Stimulated activated CD8-positive, alpha-beta memory T cell treated with anti-CD3 and anti-CD28 coated beads, Interleukin-7, amount 100 ng/mL, for 1 hour (primary cell): Measurements from ENCODE around the gene SRSF7.
"Not testable (repeated sequence)": the region's sequence is repeated elsewhere in the genome, so short reads cannot be mapped to it uniquely, and the experiment has no call there.

Experiments used
- DNase-seq, 2 donors: peaks; one replicate each; pipeline ENCODE4 v3.0.0-alpha.2; 2020; ENCODE audit warnings: low read depth in 2 of 2

Gene SRSF7

DNA sequence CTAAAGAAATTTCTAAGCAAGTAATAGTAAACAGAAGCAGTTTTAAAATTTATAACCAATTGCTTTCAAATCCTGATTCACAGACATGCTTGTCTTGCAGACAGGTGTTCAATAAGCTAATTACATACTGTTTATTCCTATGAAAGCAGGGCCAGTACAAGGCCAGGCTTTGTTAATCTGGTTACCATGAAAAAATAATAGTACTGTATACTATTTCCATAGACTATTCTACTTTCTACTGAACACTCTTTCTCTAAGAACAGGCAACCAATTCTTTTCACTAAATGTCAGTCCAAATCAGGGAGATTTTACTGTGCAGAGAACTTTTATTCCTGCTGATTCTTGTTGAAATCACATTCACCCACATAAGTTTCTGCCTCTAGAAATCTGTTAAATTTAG is 2.9 kb upstream of the SRSF7 start:
- DNase-seq, result no peak

DNA sequence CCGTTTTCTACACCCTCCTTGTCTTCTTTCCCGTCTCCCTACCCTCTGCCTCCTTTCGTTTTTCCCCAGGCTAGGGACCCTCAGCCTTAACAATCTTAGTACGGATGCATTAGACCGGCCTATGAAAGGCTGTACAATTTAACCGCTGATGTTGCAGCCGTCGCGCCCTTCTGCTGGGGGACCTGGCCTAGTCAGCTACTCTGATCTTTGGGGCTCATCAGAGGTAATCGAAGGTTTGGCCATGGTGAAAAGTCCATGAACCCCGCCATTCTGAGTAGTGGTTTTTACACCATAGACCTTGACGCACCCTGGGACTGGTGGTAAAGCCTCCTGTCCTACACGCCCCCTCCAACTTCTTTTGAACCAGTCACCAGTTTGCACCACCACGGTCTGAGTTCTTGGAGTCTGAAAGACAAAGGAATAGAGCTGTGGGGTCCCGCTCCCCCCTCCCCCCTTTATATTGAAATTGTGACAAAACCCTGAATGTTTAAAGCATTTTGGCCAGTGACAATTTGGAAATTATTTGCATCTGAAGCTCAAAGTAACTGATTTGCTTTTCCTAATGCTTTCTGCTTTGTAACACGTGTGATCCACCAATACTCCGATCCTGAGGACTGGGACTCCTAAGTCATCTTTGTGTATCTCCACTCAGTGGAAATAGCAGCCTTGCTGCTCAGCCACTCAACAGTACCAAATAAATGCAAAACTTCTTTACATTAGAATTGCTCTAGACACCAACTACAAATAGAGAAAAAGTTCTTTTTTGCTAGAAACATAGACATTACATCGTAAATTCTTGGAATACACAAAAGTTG is 642 bp upstream of the SRSF7 start:
- DNase-seq, result peak; percentile 9 to 13

DNA sequence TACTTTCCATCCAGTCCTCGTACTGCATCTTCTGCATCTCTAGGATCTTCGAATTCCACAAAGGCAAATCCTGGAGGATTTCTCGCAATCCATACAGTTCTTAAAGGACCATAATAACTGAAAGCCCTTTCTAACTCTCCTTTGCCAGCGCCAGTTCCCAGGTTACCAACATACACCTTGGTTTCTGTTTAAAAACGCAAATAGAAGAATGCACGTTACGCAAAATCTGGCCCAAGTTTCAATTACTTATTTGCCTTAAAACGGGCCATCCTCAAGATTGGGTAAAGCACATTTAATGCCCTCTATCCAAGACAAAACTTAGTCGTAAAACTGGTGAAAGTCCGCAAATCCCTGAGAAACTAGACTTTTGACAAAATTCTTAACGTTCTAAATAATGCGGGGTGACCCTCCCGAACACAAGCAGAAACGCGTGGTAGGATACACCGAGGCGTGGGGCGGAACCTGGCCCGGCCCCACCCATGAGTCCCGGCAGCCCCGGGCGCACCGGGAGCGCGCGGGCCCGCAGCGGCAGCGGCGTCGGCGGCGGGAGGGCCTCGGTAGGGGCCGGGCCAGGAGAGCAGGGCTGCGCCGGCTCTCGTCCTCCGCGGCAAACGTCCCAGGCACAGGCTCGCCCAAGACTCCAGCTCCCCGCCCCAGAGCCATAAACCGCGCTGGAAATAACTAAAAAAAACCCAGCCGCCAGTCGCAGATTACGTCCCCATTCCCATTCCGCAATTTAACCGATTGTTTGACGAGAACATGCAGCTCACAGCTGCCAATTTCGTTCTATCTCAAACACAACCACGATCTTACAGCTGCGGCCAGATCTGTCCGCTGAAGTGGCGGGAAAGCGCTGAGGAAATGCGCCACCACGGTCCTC is 910 bp downstream of the SRSF7 start:
- peak in 1 of 2 donors; percentile 13 for DNase-seq

DNA sequence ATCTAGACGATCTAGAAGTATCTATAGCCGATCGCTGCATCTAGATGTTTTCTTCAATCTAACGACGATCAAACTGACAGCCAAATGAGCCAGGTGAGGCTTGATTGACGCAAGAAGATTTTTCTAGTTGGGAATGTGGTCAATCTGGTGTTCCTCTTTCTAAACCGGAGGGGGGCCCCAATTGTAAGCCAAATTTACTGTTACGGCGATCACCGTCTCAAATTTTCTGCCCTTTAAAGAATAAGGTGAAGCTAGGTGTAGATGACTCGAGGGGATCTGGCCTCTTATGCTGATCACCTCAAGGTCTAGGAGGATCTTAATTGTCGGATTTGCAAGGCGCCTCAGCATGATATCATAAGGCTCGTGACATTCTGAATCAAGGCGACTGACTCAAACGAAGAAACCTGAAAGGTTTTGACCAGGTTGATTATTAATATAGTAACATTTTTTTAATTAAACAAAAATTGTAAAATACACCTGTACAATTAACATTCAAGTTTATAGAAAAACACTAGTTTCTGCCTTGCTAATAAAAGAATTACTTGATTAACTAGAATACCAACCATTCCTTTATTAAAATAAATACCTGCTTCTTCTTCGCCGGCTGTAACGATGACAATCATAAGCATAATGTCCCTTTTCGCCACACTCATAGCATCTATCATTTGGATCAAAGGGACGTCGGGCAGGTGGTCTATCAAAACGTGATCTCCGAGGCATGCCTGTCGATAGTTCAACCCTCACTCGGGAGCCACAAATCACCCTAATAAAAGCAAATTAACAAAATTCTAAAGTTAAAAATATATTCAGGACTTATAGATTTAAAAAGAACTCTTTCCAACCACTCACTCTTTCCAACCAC is 2.0 kb downstream of the SRSF7 start:
- DNase-seq, result no peak

DNA sequence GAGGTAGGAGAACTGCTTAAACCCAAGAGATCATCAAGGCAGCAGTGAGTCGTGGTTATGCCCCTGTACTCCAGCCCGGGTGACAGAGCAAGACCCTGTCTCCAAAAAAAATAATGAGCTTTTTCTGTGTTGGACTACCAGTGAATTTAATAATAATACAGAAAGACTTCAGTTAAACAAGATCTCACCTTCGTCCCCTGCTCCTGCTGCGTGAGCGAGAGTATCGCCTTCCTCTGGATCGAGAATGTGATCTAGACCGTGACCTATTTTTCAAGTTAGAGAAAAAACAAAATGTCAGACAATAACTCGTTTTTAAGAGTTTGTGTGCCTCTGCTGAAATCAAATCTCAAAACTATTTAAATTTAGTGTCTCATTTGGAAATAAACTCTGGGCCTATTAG is 2.8 kb downstream of the SRSF7 start:
- no peak for DNase-seq

DNA sequence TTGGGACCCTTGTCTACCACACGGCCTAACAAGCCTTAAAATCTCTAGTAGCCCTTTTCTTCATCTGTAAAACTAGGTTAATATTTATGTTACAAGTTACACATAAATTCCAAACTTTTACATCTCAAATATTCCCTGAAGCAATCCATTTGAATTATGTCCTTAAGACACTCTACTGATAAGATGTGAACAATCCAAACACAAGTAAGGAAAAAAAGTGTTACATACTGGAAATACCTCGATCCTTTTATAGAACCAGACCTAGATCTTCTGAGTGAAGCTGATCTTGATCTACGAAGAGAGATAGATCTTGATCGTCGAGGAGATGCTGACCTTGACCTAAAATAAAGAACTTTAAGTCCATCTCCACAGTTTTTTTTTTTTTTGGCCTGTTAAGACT is 3.3 kb downstream of the SRSF7 start:
- no peak for DNase-seq

DNA sequence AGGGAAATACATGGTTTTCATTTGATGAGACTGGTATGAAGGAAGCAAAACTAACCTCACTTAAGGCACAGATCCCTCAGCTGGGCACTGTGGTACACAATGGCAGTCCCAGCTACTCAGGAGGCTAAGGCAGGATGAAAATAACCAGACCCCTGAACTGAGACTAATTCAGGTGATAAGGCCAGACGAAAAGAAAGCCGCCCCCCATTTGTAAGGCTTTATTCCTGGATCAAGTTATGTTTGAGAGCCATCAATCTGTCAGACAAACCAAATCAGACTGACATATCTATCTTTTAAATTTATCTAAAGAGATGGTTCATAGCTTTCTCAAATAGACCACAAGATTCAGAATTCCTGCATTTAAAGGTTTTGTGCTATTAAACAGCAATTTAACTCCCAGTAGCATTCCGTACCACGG is 4.1 kb downstream of the SRSF7 start:
- DNase-seq, result no peak

DNA sequence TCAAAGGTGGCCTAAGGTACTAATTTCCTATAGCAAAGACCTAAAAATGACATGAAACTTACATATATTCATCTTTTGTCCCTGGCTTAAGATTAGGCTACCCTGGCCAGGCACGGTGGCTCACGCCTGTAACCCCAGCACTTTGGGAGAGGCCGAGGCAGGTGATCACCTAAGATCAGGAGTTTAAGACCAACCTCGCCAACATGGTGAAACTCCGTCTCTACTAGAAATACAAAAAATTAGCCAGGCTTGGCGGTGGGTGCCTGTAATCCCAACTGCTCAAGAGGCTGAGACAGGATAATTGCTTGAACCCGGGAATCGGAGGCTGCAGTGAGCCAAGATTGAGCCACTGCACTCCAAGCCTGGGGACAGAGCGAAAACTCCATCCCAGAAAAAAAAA is 5.9 kb downstream of the SRSF7 start:
- no peak for DNase-seq

DNA sequence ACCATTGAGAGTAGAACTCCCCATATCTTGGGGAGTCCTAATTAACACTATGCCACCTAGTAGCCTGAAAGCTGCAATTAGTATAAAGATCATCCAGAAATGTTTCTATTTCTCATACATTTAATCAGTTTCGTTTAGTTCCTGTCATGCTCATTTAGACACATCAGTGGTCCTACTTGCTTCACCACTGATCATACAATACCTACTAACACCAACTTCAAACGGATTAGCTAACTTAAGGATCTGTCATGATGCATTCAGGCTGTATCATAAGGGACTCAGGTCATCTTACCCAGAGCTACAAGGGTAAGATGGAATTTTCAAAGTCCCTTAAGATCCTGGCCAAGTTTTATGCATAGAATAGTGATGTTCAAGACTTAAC is 6.8 kb downstream of the SRSF7 start:
- no peak for DNase-seq

DNA sequence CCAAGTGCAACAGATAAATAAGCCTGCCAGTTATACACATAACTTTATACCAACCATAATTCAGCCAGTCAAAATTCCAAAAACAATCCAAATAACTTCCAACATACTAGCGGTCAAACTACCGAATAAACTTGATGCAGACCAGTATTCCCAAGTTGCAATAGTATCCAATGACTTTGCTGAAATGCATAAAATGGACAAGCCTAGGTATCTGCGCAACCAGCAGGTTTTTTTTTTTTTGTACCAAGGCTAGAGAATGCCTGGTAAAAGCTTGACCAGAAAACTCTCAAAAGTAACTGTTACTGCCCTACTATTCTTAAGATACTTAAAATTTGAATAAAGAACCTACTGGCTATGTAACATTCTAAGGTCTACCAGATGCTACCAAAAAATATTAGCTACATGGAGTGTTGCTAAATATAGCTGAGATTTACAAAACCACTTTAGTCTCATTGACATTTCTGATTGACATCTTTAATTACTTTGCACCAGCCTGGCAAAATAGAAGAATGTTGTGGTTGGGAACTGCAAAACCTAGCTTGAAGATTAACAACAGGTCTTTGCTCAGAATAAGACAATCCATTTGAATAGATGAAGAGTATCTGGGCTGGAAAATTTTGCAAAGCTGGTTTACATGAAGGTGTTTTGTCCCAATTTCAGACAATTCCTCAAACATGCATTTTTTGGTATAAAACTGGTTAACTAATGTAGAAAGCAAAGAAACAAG is 7.3 kb downstream of the SRSF7 start:
- no peak for DNase-seq

DNA sequence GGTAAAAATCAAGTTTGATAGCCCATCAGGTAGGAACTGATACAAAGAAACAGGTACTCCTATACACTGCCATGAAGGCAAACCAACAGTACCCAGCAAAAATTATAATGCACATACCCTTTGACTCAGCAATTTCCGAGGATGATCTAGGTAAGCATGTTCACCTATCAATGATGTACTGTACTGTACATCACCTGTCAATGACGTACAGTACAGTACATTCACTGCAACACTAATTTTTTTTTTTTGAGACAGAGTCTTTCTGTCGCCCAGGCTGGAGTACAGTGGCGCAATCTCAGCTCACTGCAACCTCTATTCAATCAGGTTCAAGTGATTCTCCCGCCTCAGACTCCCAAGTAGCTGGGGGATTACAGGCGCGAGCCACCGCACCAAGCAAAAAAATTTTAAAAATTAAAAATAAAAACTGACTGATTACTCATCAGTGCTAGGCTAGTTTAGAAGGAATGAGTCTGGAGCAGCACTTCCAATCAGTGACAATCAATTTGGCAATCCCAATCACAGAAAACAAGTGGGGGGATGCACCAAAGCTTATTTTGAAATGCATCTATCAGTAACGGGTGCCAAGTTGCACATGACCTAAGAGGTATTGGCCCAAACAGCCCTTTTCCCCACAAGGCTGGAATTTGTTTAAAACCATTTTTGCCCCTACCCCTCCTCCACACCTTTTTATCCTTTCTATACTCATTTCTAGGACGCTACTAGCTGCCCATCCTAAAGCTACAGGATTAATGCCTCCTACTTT is 8.2 kb downstream of the SRSF7 start:
- DNase-seq, result no peak

DNA sequence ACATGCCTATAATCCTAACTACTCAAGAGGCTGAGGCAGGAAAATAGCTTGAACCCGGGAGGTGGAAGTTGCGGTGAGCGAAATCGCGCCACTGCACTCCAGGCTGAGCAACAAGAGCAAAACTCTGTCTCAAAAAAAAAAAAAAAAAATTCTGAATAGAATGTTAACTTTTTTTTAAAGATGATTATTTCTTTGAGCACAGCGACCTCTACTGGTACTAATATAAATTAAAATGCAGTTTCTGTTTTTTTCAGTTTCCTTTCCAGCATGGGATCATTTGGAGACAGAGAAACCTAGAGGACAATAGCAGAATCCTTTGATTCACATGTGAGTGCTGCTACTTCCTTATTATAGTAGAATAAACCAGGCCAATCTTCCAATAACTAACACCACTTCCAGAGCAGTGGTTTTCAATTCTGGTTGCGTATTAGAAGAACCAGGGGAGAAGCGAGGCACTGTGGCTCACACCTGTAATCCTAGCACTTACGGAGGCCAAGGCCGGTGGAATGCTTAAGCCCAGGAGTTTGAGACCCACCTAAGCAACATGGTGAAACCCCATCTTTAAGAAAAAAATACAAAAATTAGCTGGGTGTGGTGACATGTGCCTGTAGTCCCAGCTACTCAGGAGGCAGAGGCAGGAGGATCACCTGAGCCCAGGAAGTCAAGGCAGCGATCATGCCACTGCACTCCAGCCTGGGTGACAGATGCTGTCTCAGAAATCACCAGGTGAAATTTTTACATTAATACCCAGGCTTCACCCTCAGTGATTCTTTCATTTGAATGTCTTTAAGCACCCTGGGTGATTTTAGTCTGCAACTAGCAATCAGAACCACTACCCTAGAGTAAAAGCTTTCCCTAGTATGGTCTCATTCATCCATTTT is 10.1 kb downstream of the SRSF7 start:
- DNase-seq, result no peak

DNA sequence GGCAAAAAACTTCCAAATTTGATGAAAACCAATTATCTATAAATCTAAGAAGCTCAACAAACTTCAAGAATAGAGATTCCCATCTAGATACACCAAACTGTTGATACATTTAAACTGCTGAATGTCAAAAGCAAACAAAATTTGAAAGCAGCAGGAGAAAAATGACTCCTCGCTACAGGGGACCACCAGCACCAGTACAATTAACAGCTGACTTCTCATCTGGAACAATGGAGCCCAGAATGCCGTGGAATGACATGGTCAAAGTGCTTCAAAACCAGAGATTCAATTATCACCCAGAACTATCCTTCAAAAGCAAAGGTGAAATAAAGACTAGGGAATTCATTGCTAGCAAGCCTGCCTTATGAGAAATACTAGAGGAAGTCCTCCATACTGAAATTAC is 11.6 kb downstream of the SRSF7 start:
- DNase-seq, result no peak

DNA sequence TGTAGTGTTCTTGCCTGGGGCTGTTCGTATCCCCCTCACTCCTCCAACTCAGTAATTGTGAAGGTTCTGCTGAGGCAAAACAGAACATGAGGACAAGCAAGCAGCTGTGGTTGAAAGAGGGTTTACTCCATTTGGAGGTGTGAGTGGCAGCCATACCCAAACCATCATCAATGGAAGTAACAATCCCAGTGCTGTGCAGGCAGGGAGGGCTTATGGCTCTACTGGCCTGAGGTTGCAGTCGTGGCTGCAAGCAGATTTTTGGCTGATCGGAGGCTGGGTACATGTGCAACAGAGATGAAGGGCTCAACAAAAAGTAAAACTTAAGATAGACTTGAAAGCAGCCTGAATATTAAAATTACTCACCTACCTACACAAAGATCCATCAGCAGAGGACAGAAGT is 13.2 kb downstream of the SRSF7 start:
- DNase-seq, result no peak

DNA sequence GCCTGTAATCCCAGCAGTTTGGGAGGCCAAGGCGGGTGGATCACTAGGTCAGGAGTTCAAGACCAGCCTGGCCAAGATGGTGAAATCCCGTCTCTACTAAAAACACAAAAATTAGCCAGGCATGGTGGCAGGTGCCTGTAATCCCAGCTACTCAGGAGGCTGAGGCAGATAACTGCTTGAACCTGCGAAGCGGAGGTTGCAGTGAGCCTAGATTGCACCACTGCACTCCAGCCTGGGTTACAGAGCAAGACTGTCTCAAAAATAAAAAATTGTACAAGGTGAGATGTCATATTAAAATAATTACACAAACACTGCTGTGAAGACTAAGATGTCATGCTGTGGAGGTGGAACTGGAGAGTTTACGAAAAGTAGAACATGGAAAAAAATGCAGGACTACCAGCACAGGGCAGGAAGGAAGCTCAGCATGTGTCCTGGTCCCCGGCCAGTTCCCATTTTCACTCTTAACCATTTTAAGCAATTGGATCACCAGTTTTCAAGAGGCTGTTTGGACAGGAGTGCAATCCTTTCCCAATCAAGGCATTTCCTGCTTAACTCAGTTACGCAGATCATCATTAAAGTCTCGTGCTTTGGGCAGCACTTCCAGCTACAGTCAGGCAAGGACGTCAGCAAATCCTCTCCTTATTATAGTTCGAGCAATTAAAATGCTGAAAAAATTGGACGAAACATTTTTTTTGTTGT is 14.0 kb downstream of the SRSF7 start:
- DNase-seq, result not testable (repeated sequence)

DNA sequence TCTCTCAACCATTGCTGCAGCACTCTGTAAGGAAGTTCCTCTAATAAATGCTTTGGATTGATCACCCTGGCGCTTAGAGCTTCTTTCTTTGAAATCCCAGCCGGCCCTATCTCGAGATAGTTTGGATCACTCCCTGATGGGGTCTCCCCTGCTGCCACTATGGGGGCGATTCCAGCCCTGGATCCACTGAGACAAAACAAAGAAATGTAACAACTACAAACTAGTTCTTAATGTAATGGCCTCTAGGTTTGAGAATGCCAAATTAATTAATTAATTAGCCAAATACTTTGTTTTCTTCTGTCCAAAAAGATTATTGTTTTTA is 15.2 kb downstream of the SRSF7 start:
- DNase-seq, result no peak

DNA sequence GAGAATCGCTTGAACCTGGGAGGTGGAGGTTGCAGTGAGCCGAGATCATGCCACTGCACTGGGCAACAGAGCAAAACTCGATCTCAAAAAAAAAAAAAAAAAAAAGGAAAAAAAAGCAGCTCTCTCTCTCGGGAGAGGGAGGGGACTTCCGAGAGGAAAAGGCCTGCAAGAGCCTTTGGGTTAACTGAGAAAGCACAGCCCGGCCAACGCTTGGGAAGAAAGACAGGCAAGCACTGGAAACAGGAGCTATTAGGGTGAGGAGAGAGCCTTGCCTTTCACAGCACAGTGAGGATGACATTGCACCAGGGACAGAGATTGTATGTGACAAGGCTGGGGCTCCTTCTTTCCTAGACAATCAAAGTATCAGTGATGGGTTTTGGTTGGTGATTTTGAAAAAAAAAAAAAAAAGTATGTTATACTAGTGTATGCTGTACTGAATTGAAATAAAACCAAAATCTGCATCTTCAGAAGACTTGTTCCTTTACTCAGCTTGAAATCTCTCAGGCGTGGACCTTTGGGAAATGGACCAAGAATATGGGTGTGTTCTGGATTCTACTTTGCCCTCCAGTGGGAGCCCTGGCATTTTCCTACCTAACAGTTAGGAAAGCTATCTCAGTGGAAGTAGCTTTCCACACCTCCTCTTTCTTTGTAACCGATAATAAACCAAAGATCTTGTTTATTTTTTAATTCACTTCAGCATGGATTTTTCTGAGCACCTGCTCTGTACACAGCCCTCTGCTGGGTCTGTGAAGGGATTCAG is 16.7 kb downstream of the SRSF7 start:
- no peak for DNase-seq

DNA sequence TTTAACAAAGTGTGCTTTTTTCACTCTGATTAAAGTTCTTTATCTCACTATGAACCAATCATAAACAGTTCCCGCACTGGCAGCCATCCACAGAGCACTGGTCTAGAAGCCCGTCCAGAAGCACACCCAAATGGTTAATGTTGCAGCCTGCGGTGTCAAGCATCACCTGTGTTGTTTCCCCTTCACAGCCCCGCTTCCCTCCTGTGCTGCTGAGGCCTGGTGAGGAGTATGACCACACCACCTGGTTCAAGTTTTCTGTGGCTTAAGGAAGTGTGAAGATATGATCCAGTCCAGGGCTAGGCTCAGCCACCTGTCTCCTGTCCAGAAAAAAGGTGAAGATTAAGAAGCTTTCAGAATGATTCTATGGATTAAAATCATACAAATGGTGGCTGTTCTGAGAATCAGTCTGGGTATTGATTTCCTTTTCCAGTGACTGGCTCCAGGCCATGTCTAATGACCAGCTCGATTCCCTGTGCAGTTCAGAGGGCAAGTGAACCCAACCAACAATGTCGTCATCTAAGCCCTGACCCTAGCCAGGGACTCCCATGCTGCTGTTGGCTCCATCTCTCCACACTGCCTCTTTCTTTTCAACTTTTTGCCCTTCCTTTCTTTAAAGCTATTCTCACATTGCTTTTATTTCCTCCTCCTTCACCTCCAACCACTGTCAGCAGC is 17.7 kb downstream of the SRSF7 start:
- DNase-seq, result no peak
